NCI-H1105 treated with DMSO at 0.1 percent for 48 hours (cell line): Measurements from ENCODE around the gene GRIK4.

ENCODE experiments used
- DNase-seq: peaks from one replicate; lab custom pipeline; 2025; lab: John Stamatoyannopoulos, UW

The GRIK4 gene

GRCh38 chr11:120842195-120842594, 330.6 kb downstream of the GRIK4 start:
- DNase-seq: no peak

GRCh38 chr11:120853435-120853834, 341.9 kb downstream of the GRIK4 start:
- DNase-seq: no peak

DNA sequence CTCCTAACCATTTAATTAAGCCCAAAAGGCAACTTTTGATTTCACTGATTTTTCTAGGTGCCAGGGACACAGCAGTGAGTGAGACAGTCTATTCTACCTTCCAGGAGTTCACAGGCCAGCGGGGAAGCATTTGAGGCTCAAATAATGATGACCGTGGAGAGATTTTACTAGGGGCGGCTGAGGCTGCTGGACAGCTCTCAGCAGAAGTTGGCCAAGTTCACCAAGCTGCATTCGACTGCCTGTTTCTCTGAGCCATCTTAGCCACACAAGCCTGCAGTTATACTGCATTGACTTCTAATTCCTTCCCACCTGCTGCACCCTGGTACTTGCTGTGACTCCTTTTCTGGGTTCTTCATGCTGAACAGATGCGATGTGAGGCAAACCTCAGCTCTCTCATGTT, 343.4 kb downstream of the GRIK4 start:
- DNase-seq: no peak

DNA sequence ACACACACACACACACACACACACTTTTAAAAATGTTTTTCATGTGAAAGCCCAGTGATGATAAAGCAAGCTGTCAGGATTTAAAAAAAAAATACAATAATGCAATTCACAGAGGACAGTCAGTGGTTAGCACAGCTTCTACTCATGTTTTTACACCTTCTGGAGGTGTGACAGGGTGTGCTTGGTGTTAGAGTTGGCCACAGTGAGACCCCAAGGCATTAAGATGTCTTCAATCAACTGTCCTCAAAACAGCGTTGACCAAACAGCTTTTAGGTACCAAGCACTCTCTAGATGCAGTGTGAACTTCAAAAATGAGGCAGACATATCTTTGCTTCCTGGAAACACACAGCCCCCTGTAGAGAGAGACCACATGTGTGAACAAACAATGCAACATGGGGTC, 346.0 kb downstream of the GRIK4 start:
- no peak for DNase-seq

DNA sequence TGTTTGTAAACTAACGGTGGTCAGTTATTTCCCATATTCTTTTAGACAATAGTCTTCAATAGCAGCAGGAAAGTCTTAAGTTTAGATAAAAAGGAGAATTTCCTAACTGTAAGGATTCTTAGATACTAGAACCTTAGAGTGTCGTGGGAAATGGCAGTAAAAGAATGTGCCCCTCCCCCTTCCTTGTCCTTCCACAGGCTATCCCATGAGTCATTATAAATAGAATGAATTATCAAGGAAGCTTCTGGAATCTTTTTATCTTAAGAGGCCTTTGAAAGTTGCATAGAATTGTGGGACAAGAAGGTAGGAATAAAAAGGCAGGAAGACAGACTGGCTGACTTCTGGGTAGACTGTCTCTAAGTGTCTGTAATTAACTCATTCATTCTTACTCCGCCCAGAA, 347.2 kb downstream of the GRIK4 start:
- no peak for DNase-seq

- DNase-seq: no peak
Observed at GRCh38 chr11:120859552-120860295, 348.2 kb downstream of the GRIK4 start.

DNA sequence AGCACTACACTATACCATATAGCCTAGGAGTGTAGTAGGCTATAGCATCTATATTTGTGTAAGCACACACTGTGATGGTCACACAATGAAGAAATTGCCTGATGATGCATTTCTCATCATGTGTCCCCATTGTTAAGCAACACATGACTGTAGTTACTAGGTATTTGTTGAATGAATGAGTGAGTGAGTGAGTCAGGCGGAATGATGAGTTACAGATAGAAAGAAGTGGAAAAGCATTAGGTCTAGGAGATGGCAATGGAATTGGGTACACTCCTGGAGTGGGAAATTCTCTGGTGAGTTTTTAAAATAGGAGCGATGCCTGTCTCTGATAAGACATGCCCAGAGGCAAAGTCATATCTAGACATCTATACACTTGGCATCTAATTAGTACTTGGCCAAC, 351.8 kb downstream of the GRIK4 start:
- no peak for DNase-seq

GRCh38 chr11:120867024-120867423, 355.5 kb downstream of the GRIK4 start:
- DNase-seq: no peak

DNA sequence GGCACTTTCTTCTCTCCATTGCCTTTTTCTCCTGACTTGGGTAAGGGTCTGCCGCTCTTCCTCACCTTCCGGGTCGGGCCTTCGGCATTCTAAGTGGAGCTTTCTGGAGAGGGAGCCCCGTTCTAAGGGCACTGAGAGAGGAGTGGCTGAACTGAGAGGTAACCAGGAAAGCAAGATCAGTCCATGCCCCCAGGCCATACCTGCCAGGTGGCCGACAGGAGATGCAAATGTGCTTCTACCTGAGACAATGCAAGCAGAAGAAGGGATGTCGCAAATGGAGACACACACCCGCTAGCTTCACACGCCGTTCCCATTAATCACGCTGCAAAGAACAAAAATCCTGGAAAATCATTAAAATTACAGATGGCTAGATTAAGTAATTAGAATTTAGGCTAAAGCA, 356.0 kb downstream of the GRIK4 start:
- no peak for DNase-seq

DNA sequence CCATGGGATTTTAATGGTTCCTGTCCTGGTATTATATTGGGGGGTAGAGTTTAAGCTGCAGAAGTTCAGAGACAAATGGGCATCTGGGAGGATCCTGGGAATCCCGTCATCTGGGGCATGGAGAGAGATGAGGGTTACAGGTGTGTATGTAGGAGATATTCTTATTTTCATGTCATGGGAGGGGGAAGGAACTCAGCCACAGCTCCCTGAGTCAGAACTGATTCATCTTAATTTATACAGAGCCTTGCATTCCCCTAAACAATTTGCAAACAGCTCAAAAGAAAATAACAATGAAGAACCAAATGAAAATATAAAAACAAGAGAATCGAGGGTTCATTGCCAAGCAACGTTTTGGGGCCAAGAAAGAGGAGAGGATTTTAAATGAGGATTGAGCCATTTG, 356.4 kb downstream of the GRIK4 start:
- no peak for DNase-seq

- no peak for DNase-seq
Observed at GRCh38 chr11:120869097-120869496, 357.5 kb downstream of the GRIK4 start.

DNA sequence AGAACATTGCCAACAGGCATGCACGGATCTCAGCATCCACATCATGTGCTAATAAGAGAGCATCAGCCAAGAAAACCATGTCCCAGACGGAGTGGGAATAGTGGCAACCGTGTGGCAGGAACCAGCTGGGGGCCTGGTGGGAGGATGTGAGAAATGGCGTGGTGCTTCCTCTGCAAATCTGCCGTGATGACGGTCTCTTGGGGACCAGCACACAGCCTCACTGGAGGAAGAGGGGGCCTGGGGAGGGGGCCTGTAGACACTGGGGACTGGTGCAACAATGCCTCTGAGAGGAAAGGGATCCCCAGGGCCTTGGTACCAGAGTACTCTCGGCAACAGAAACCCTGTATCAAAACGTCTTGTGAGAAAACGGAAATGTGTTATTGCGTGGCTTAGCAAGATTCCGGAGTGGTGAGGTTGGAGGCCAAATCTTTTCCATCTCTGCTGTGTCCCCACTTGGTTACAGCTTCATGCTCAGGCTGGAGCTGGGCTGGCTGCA, 358.0 kb downstream of the GRIK4 start:
- no peak for DNase-seq

DNA sequence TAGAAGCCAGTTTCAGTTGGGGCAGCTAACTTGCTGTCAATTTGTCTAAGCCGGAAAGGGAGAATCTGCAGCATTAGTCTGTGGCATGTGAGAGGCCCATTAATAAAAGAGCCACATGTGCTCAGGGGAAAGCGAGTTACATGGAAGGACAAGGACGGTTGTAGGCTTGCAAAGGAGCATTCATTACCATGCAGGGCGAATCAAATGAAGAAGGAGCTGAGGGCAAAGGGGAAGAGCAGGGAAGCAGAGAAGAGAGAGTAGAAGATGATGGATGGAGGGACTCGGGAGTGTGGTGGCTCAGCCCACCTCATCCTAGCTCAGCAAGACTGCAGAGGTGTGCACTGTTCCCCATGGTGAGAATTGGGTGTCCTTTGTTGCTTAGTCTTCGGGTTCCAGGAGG, 359.6 kb downstream of the GRIK4 start:
- DNase-seq: no peak

DNA sequence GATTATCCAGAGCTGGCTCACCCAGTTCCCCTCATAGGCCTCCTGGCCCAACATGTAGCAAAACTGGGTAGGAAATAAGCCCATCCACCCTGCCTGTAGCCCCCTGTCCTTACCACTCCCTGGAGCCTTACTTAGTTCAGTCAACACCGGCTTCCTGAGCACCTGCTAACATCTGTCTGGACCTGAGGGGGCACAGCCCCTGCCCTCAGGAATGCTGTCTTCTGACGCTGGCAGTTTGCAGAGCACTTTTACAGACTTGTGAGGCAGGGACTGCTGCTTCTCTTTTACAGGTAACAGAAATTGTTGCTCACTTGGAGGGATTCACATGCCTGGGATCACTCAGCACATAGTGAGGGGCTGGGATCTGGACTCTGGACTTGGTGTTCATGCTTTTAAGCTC, 360.4 kb downstream of the GRIK4 start:
- DNase-seq: no peak

DNA sequence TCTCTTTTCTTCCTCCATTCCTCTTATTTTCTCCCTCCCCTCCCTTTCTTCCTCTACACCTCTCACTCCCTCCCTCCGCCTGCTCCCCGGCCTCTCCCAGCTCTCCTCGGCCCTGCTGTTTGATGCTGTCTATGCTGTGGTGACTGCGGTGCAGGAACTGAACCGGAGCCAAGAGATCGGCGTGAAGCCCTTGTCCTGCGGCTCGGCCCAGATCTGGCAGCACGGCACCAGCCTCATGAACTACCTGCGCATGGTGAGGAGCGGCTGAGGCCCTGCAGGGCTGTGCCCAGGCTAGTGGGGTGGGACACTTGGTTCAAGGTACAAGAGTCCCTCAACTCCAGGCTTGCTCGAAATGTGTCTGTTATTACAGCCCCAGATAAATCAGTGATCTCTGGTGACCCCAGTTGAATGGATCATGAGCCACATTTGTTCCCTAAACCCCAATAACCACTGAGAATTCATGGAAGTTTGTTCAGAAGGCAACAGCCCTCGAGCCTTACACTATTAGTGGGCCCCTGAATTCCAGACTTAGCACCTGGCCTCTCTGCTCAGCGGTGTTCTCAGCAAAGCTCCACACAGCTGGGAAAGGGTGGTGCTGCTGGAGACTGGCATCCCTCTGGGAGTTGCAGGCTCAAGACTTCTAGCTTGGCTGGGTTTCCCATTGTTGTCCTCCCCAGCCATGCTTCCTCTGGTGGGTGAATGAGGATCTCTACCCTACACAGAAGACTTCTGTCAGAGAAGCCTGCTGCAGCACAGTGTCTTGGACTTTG, 362.6 kb downstream of the GRIK4 start:
- DNase-seq: no peak

- DNase-seq: no peak
Observed at GRCh38 chr11:120875986-120876385, 364.4 kb downstream of the GRIK4 start.

DNA sequence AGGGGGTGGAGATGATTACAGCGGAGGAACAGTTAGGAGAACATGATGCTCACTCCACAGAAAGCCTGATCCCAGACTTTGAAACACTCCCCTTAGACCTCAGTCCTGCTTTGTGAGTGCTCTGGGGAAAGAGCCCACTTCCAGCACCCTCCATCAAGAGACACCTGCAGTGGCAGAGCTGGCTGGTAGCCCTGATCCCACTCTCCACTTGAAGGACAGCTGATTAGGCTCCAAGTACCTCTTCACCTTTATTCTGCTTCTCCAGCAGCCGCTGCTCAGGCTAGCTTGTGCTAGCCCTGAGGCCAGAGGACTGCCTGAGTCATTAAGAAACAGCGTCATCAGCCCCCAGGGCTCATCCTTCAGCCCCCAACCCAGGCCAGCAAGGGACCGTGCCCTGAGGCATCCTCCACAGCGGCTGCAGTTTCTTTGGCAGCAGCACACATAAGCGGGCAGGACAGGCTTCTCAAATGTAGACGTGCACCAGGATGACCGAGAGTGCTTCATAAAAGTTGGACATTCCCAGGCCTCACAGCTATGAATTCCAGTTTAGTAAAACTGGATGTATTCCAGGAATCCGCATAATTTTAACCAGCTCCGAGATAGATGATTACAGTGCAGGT, 366.3 kb downstream of the GRIK4 start:
- peak; percentile 100 for DNase-seq

- no peak for DNase-seq
Observed at GRCh38 chr11:120878781-120879180, 367.2 kb downstream of the GRIK4 start.

DNA sequence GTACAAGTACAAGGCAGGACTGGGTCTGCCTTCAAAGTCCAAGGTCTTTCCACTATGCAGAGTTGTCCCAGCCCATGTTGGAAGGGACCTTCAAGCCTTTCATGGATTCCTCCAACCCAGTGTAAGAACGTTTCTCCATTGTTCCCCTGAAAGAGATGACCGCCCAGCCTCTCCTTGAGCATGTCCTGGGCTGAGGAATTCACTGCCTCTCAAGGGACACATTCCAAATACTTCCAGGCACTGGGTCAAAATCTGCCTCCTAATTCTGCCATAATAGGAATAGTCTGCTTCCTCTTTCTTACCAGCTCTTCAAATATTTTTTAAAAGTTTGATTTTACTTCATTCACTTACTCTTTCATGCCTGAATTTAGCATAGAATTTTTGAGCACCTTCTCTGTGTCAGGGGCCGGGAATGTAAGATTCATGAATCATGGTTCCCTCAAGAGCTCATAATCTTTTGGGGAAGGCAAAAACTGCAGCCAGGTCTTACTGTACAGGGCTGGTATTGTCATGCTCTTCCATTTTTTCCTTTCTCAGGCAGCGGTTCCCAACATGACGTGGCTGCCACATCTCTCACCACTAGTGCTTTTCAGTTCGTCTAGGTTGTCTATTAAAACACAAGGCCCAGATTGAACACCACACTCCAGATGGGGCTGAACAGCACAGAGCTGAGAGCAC, 369.1 kb downstream of the GRIK4 start:
- DNase-seq: no peak

GRCh38 chr11:120881596-120881995, 370.0 kb downstream of the GRIK4 start:
- DNase-seq: no peak

DNA sequence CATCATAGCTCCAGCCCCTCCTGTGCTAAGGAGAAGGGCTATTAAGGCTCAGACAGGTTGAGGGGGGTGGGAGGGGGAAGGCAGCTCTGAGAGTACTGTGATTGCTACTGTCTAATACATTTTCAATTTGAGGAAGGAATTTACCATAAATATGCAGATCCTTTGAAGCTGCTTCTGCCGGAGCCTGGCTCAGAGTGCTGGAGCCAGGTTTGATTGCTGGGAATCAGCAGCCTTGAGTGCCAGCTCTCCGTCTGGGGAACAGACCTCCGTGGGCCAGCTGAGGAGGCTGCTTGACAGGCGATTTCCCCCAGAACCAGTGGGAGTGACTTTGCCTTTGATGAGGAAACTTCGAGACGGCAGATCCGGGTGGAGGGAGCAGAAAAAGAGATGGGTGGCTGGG, 370.6 kb downstream of the GRIK4 start:
- DNase-seq: no peak

DNA sequence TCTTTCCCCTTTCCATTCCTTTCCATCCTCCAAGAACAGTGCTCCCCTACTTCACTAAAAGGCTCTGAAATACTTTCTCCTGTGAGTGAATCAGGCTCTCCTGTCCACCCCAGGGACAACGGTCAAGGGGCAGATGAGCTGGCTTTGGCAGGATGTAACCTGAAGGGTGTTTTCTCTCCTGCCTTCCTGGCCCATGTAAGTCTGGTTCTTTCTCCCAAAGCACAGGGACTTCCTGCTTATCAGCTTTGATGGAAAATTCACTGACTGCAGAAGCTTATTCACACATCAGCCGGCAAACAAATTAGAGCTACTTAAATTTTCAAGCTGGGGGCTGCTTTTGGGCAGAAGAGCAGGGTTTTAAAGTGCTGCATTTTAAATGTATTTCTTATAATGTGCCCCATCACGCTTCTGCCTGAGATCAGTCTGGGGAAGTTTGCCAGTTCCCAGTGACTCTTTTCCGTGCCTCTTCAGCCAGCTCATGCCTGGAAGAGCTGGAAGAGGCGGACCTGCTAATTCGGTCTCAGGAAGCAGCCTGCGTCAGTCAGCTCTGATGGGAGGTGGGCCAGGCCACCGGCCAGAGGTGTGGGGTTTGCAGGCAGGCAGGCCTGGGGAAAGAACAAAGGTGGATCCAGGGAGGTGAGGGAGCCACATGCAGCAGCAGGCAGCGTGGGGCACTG, 372.0 kb downstream of the GRIK4 start:
- DNase-seq: no peak
